COLO829 (cell line): ENCODE results near the gene TNNT1.
"Not testable (repeated sequence)": the region's sequence is repeated elsewhere in the genome, so short reads cannot be mapped to it uniquely, and the experiment has no call there.

Experiments used
- DNase-seq: peaks from one replicate; pipeline ENCODE4 v3.0.0; 2012; ENCODE audit warnings: low spot score

TNNT1 gene

GRCh38 chr19:55149078-55150003 lies at the start of gene TNNT1:
TSS of gene TNNT1 (minus strand) at chr19:55149206. CDS start at chr19:55147157, 2,049 bp downstream.
- no peak for DNase-seq

- DNase-seq = no peak
These were observed 49.6 kb upstream of the TNNT1 start for GRCh38 chr19:55198651-55199050.

GRCh38 chr19:55197528-55197927 lies 48.5 kb upstream of the TNNT1 start:
- no peak for DNase-seq

- no peak for DNase-seq
These were observed 47.8 kb upstream of the TNNT1 start for GRCh38 chr19:55196803-55197202.

- no peak for DNase-seq
These were observed 44.5 kb upstream of the TNNT1 start for GRCh38 chr19:55193481-55193880.

GRCh38 chr19:55189403-55189835 lies 40.4 kb upstream of the TNNT1 start:
- peak; percentile 99 for DNase-seq

- DNase-seq = no peak
These were observed 39.6 kb upstream of the TNNT1 start for GRCh38 chr19:55188625-55189024.

- no peak for DNase-seq
These were observed 37.1 kb upstream of the TNNT1 start for GRCh38 chr19:55186080-55186479.

GRCh38 chr19:55181740-55182139 lies 32.7 kb upstream of the TNNT1 start:
- DNase-seq = no peak

GRCh38 chr19:55179606-55180484 lies 30.8 kb upstream of the TNNT1 start, which contains the start of gene SYT5:
TSS of gene SYT5 (minus strand) at chr19:55180289. CDS start at chr19:55179041, 1,248 bp downstream.
- DNase-seq = no peak

GRCh38 chr19:55178781-55179599 lies 30.0 kb upstream of the TNNT1 start:
- peak; percentile 85 for DNase-seq

- no peak for DNase-seq
These were observed 27.1 kb upstream of the TNNT1 start for GRCh38 chr19:55176076-55176475.

- DNase-seq = no peak
These were observed 26.3 kb upstream of the TNNT1 start for GRCh38 chr19:55175117-55175867.

GRCh38 chr19:55174425-55175116 lies 25.6 kb upstream of the TNNT1 start:
- no peak for DNase-seq

- DNase-seq = peak; percentile 94
These were observed 24.9 kb upstream of the TNNT1 start for GRCh38 chr19:55173714-55174409.

- DNase-seq = no peak
These were observed 24.2 kb upstream of the TNNT1 start for GRCh38 chr19:55173186-55173713.

GRCh38 chr19:55172741-55173140 lies 23.7 kb upstream of the TNNT1 start:
- DNase-seq = no peak

- not testable (repeated sequence) for DNase-seq
These were observed 23.3 kb upstream of the TNNT1 start for GRCh38 chr19:55172318-55172717.

- DNase-seq = no peak
These were observed 22.4 kb upstream of the TNNT1 start for GRCh38 chr19:55171440-55171839.
